Panc1 (cell line): ENCODE results near the gene DLG2. TPM values are rescaled to one million over a fixed set of nuclear protein-coding genes. Genes with fewer than 3 reads are reported as not detected.

ENCODE experiments used
- ATAC-seq: fragments of 200-7000 bp; cut with Tn5 transposase; 2 replicates; pipeline ENCODE4 v1.9.1; 2020; ENCODE audit warnings: mild to moderate bottlenecking, moderate library complexity
- BruUV-seq: library from RNA; stranded (reverse); fragments of 400-500 nt; replicated peaks from 2 replicates; lab custom pipeline; 2021; lab: Mats Ljungman, UMichigan
- CTCF ChIA-PET: fragments of 300-600 bp; sonication (Branson Sonifier 250); formaldehyde crosslinking; loops from one replicate; lab custom pipeline; 2022; ENCODE audit warnings: antibody characterized with exemption; lab: Charles Lee
- POLR2A ChIA-PET: fragments of 300-600 bp; sonication (Branson Sonifier 250); formaldehyde crosslinking; loops from one replicate; lab custom pipeline; 2022; ENCODE audit warnings: antibody characterized with exemption; lab: Charles Lee
- DNase-seq: peaks from one replicate; pipeline ENCODE4 v3.0.0-alpha.2; 2010; ENCODE audit warnings: low read depth, low spot score
- H3K27ac ChIP-seq: 2 replicates; pipeline ENCODE4 v1.5.1; 2011; ENCODE audit warnings: mild to moderate bottlenecking, low read length, inconsistent platforms
- H3K27me3 ChIP-seq: fragments of 200-500 bp; sonication (Bioruptor generic); 2 replicates; pipeline ENCODE4 v1.6.0; 2014; ENCODE audit warnings: low read length, inconsistent platforms; ENCODE audit not compliant: control insufficient read depth, insufficient read depth
- H3K36me3 ChIP-seq: fragments of 200-500 bp; sonication (Bioruptor generic); 2 replicates; pipeline ENCODE4 v1.5.1; 2014; ENCODE audit warnings: inconsistent platforms, mild to moderate bottlenecking, low read length, moderate library complexity; ENCODE audit not compliant: control insufficient read depth, insufficient read depth
- H3K4me1 ChIP-seq: 2 replicates; pipeline ENCODE4 v1.5.1; 2011; ENCODE audit warnings: inconsistent platforms, mild to moderate bottlenecking, low read length, moderate library complexity; ENCODE audit not compliant: control insufficient read depth, insufficient read depth
- H3K4me3 ChIP-seq, 2 experiments: 2 replicates each; pipeline ENCODE4 v1.5.1; 2011 to 2012; ENCODE audit warnings: low read depth in 2 of 2, low read length in 2 of 2, mild to moderate bottlenecking in 2 of 2, inconsistent platforms in 1 of 2, moderate library complexity in 1 of 2
- H3K9me3 ChIP-seq: fragments of 200-500 bp; sonication (Bioruptor generic); 2 replicates; pipeline ENCODE4 v1.5.1; 2014; ENCODE audit warnings: low read depth, mild to moderate bottlenecking, inconsistent platforms, low read length, moderate library complexity; ENCODE audit not compliant: control insufficient read depth, insufficient read depth
- POLR2AphosphoS5 ChIP-seq: IDR thresholded peaks from 2 replicates; pipeline ENCODE4 v1.6.1; 2012; ENCODE audit warnings: mild to moderate bottlenecking, low read depth, low read length, moderate library complexity
- SIN3A ChIP-seq: IDR thresholded peaks from 2 replicates; pipeline ENCODE4 v1.6.1; 2012; ENCODE audit warnings: low read depth, mild to moderate bottlenecking, low read length, moderate library complexity, borderline replicate concordance; ENCODE audit not compliant: insufficient read depth
- TCF7L2 ChIP-seq: IDR thresholded peaks from 2 replicates; pipeline ENCODE4 v1.6.1; 2011; ENCODE audit warnings: mild to moderate bottlenecking, low read depth, low read length, inconsistent platforms
- in situ Hi-C: cut with HindIII; loops from 2 replicates; pipeline ENCODE4 v1.10.0; 2016; ENCODE audit warnings: low sequenced_read_pairs, low pct_unique_long_range_greater_than_20kb
- intact Hi-C: fragments of 100-400 bp; cut with micrococcal nuclease; formaldehyde crosslinking; loops from one replicate; pipeline ENCODE4 v1.10.0; 2022; ENCODE audit not compliant: unreplicated experiment
- total RNA-seq: library from RNA; stranded (reverse); gene quantifications from one replicate; pipeline ENCODE4 v1.2.1, GENCODE V29; 2021; ENCODE audit not compliant: unreplicated experiment
- TF ChIP-seq, protein P1 (sequence below), 2 experiments: IDR thresholded peaks; 2 replicates each; pipeline ENCODE4 v1.6.1; 2011 to 2012; ENCODE audit warnings: low read depth in 2 of 2, control low read depth in 1 of 2, low read length in 1 of 2, mild to moderate bottlenecking in 1 of 2, moderate library complexity in 1 of 2; ENCODE audit not compliant: insufficient read depth in 1 of 2
- TF ChIP-seq, protein P2 (sequence below): fragments of 450-650 bp; IDR thresholded peaks from 2 replicates; pipeline ENCODE4 v1.5.1; 2017; ENCODE audit warnings: mild to moderate bottlenecking

DLG2 gene
- total RNA-seq, 1 experiment from 2014 or later: 4.2 TPM

DNA sequence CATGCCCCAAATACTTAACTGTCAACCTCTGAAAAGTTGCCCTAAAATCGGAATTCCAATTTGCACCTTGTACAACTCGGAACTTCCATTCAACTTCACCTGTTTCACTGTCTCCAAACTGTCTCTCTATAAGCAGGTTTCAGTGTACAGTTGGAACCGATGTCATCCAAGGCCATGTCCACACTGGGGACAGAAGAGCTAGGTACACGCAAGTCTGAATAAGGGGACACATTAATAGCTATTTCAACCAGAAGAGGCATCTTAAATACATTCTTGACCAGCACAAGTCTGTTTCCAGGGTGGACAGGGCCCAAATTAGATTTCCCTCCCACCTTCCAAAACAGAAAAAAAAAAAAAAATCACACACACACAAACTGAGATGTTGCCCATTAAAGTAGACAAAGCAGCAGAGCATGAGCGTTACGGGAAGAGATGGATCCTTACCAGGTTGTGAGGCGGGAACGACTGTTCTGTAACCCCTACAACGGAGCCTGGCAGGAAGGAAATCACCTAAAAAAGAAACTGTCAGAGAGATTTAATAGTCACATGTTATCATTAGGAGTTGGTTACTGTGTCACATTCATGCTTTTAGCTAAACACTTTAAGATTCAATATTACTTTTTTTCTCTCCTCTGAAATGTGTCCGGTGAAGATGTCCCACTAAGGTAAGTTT is 36.1 kb upstream of the DLG2 start:
- no peaks in the 10 kb centered on the region for H3K27me3 ChIP-seq
- POLR2A ChIA-PET: interaction anchor here (0.7 kb wide), 3 partner anchors 32 to 136 kb away, joined by 4 to 11 read pairs (median 6); no protein-coding TSS in a partner anchor
- no peaks in the 10 kb centered on the region for H3K9me3 ChIP-seq
- ATAC-seq (no peak), DNase-seq (no peak)
- in situ Hi-C loops (no loop called here), intact Hi-C loops (loop anchor here (5.0 kb wide), 2 partner anchors 36 to 66 kb away; partner anchors contain the start of genes DLG2 and TMEM126B)
- BruUV-seq: TSS peak; percentile 74
- H3K4me3 ChIP-seq: peak overlapping the region; percentile 68 to 98
- H3K36me3 ChIP-seq: peaks cover 38% of the 10 kb centered on the region
- CTCF ChIA-PET: no interaction called here
- H3K27ac ChIP-seq: peak overlapping the region; percentile 90
- peaks cover 39% of the 10 kb centered on the region for H3K4me1 ChIP-seq
- TF ChIP-seq TCF7L2: no peak
- no peak for TF ChIP-seq POLR2AphosphoS5
- TF ChIP-seq SIN3A: no peak; the same call in 1 of the 2 replicates
- TF ChIP-seq, protein P1, sequence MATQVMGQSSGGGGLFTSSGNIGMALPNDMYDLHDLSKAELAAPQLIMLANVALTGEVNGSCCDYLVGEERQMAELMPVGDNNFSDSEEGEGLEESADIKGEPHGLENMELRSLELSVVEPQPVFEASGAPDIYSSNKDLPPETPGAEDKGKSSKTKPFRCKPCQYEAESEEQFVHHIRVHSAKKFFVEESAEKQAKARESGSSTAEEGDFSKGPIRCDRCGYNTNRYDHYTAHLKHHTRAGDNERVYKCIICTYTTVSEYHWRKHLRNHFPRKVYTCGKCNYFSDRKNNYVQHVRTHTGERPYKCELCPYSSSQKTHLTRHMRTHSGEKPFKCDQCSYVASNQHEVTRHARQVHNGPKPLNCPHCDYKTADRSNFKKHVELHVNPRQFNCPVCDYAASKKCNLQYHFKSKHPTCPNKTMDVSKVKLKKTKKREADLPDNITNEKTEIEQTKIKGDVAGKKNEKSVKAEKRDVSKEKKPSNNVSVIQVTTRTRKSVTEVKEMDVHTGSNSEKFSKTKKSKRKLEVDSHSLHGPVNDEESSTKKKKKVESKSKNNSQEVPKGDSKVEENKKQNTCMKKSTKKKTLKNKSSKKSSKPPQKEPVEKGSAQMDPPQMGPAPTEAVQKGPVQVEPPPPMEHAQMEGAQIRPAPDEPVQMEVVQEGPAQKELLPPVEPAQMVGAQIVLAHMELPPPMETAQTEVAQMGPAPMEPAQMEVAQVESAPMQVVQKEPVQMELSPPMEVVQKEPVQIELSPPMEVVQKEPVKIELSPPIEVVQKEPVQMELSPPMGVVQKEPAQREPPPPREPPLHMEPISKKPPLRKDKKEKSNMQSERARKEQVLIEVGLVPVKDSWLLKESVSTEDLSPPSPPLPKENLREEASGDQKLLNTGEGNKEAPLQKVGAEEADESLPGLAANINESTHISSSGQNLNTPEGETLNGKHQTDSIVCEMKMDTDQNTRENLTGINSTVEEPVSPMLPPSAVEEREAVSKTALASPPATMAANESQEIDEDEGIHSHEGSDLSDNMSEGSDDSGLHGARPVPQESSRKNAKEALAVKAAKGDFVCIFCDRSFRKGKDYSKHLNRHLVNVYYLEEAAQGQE (IDR thresholded peaks at IDR 0.05; ENCODE audit: insufficient read depth in 1 of 2, low read depth in 2 of 2, low read length in 1 of 2): no peak
- TF ChIP-seq, protein P2, sequence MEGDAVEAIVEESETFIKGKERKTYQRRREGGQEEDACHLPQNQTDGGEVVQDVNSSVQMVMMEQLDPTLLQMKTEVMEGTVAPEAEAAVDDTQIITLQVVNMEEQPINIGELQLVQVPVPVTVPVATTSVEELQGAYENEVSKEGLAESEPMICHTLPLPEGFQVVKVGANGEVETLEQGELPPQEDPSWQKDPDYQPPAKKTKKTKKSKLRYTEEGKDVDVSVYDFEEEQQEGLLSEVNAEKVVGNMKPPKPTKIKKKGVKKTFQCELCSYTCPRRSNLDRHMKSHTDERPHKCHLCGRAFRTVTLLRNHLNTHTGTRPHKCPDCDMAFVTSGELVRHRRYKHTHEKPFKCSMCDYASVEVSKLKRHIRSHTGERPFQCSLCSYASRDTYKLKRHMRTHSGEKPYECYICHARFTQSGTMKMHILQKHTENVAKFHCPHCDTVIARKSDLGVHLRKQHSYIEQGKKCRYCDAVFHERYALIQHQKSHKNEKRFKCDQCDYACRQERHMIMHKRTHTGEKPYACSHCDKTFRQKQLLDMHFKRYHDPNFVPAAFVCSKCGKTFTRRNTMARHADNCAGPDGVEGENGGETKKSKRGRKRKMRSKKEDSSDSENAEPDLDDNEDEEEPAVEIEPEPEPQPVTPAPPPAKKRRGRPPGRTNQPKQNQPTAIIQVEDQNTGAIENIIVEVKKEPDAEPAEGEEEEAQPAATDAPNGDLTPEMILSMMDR: no peak

DNA sequence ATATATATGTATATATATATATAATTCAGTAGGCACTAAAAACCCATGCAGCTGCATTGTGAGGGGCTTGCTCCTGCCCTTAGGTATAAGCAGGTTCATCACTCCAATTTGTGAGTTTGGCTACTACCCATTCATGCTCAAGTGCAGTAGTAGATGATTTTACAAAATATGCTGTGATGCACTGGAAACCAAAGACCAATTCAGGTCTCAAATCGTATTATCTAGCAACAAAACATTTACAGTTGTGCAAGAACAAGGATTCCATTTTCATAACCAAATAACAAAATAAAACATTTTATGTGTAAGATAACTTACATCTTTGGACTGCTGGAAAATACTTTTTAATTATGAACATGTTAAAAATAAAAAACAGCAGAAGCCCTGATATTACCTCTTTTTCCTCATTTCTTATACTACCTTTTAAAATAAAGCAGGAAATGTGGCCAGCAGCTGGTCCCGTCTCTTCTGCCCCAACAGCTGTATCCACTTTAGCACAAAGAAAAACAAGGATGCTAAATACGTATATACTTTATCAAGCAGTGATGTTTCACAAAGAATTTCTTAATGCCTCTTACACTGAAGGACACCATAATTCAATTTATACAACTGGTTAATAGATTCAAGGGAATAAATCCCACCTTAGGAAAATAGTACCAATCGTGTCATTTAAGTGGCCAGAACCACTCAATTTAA is 35.0 kb upstream of the DLG2 start:
- CTCF ChIA-PET: no interaction called here
- intact Hi-C loops: loop anchor here (5.0 kb wide), 2 partner anchors 35 to 65 kb away; partner anchors contain the start of genes DLG2 and TMEM126B
- Histone ChIP-seq H3K27ac (peak overlapping the region; percentile 64), H3K4me3 (peak overlapping the region; percentile 68 to 98), H3K27me3 (no peaks in the 10 kb centered on the region), H3K9me3 (no peaks in the 10 kb centered on the region), H3K36me3 (peaks cover 49% of the 10 kb centered on the region), H3K4me1 (peaks cover 39% of the 10 kb centered on the region)
- no peak for ATAC-seq
- in situ Hi-C loops: no loop called here
- DNase-seq: no peak
- POLR2A ChIA-PET: no interaction called here
- TF ChIP-seq POLR2AphosphoS5 (no peak), TCF7L2 (no peak), SIN3A (no peak)
- TF ChIP-seq, protein P2: no peak
- TF ChIP-seq, protein P1 (IDR thresholded peaks at IDR 0.05; ENCODE audit: insufficient read depth in 1 of 2, low read depth in 2 of 2, low read length in 1 of 2): no peak
- BruUV-seq: no TSS peak
